SK-N-SH (cell line): ENCODE measurements around the gene MLLT3. TPM values are rescaled to one million over a fixed set of nuclear protein-coding genes. Genes with fewer than 3 reads are reported as not detected.
A peak's percentile ranks its signal among the peaks of the same experiment; 100 is the strongest.

Source experiments
- CTCF ChIA-PET: fragments of 300-600, 350-600 bp; formaldehyde crosslinking; extraction: SDS; loops from one replicate; lab custom pipeline; 2021; lab: Yijun Ruan, JAX
- POLR2A ChIA-PET: fragments of 350-600 bp; sonication (Branson Sonifier 250); formaldehyde crosslinking; extraction: SDS; loops from one replicate; lab custom pipeline; 2020; ENCODE audit warnings: antibody characterized with exemption, inconsistent platforms; lab: Yijun Ruan, JAX
- DNase-seq: peaks from one replicate; pipeline ENCODE4 v3.0.0; 2012
- H2AFZ ChIP-seq: fragments of 200-600 bp; sonication (generic); 2 replicates; pipeline ENCODE4 v1.8.1; 2016; ENCODE audit warnings: antibody characterized with exemption, mild to moderate bottlenecking, low read depth
- H3F3A ChIP-seq: fragments of 200-600 bp; sonication (generic); replicated peaks from 2 replicates; pipeline ENCODE3; 2016; ENCODE audit warnings: antibody characterized with exemption, mild to moderate bottlenecking; ENCODE audit not compliant: insufficient read depth
- H3K27ac ChIP-seq, 2 experiments: fragments of 200-500 bp in 1 of 2; fragments of 200-600 bp in 1 of 2; sonication (Bioruptor generic) in 1 of 2; sonication (generic), shearing (Covaris generic) in 1 of 2; 2 replicates each; pipeline versions ENCODE4 v1.5.1 to v1.6.1; 2014 to 2016; ENCODE audit warnings: low read depth in 2 of 2, inconsistent platforms in 1 of 2, low read length in 1 of 2, mild to moderate bottlenecking in 1 of 2, mixed read lengths in 1 of 2
- H3K27me3 ChIP-seq: fragments of 200-600 bp; sonication (generic), shearing (Covaris generic); 2 replicates; pipeline ENCODE4 v1.6.1; 2016; ENCODE audit warnings: mixed run types; ENCODE audit not compliant: insufficient read depth
- H3K36me3 ChIP-seq, 2 experiments: fragments of 200-500 bp in 1 of 2; fragments of 200-600 bp in 1 of 2; sonication (Bioruptor generic) in 1 of 2; sonication (generic) in 1 of 2; replicated peaks in 1 of 2; 2 replicates each; pipeline versions ENCODE3 to v1.5.1; 2014 to 2016; ENCODE audit warnings: low read length in 1 of 2, mild to moderate bottlenecking in 1 of 2; ENCODE audit not compliant: insufficient read depth in 2 of 2, control insufficient read depth in 1 of 2
- H3K4me1 ChIP-seq, 2 experiments: fragments of 200-500 bp in 1 of 2; fragments of 200-600 bp in 1 of 2; sonication (Bioruptor generic) in 1 of 2; sonication (generic), shearing (Covaris generic) in 1 of 2; 2 replicates each; pipeline versions ENCODE4 v1.5.1 to v1.6.1; 2014 to 2016; ENCODE audit warnings: low read depth in 1 of 2, low read length in 1 of 2, mixed run types in 1 of 2; ENCODE audit not compliant: insufficient read depth in 2 of 2, control insufficient read depth in 1 of 2
- H3K4me2 ChIP-seq: fragments of 200-600 bp; sonication (generic), shearing (Covaris generic); 2 replicates; pipeline ENCODE4 v1.6.1; 2017; ENCODE audit warnings: mixed run types
- H3K4me3 ChIP-seq, 2 experiments: fragments of 200-500 bp in 1 of 2; fragments of 200-600 bp in 1 of 2; sonication (Bioruptor generic) in 1 of 2; sonication (generic), shearing (Covaris generic) in 1 of 2; 2 replicates each; pipeline versions ENCODE4 v1.5.1 to v1.8.1; 2014 to 2016; ENCODE audit warnings: low read depth in 2 of 2, inconsistent platforms in 1 of 2, low read length in 1 of 2, mild to moderate bottlenecking in 1 of 2, mixed read lengths in 1 of 2, moderate library complexity in 1 of 2
- H3K79me2 ChIP-seq: fragments of 200-600 bp; sonication (generic); 2 replicates; pipeline ENCODE4 v1.8.1; 2017; ENCODE audit warnings: mild to moderate bottlenecking; ENCODE audit not compliant: insufficient read depth
- H3K9ac ChIP-seq: fragments of 200-600 bp; sonication (generic); 2 replicates; pipeline ENCODE4 v1.6.1; 2017; ENCODE audit warnings: mixed run types
- H3K9me2 ChIP-seq: fragments of 200-600 bp; sonication (generic); 2 replicates; pipeline ENCODE4 v1.6.1; 2017; ENCODE audit warnings: mixed run types
- H3K9me3 ChIP-seq: fragments of 200-600 bp; sonication (generic); 2 replicates; pipeline ENCODE4 v1.6.1; 2017; ENCODE audit warnings: mixed run types, mild to moderate bottlenecking, moderate library complexity
- H4K20me1 ChIP-seq: fragments of 200-600 bp; sonication (generic); 2 replicates; pipeline ENCODE4 v1.6.1; 2017; ENCODE audit warnings: mild to moderate bottlenecking, mixed run types; ENCODE audit not compliant: insufficient read depth
- CHD2 ChIP-seq: fragments of 150-350 bp; IDR thresholded peaks from 2 replicates; pipeline ENCODE4 v1.6.1; 2018; ENCODE audit warnings: low read length; ENCODE audit not compliant: partially characterized antibody
- CTCF ChIP-seq: fragments of 200-600 bp; sonication (generic); IDR thresholded peaks from 2 replicates; pipeline ENCODE4 v1.6.1; 2017; ENCODE audit warnings: antibody characterized with exemption, mild to moderate bottlenecking, moderate library complexity
- GABPA ChIP-seq: IDR thresholded peaks from 2 replicates; pipeline ENCODE4 v1.4.0; 2012; ENCODE audit warnings: low read depth, mild to moderate bottlenecking
- JUND ChIP-seq: IDR thresholded peaks from 2 replicates; pipeline ENCODE4 v1.4.0; 2012
- NFIC ChIP-seq: IDR thresholded peaks from 2 replicates; pipeline ENCODE4 v1.4.0; 2012; ENCODE audit warnings: borderline replicate concordance
- NRF1 ChIP-seq: IDR thresholded peaks from 2 replicates; pipeline ENCODE4 v1.6.1; 2012; ENCODE audit warnings: low read depth, mild to moderate bottlenecking, low read length
- PBX3 ChIP-seq: IDR thresholded peaks from 2 replicates; pipeline ENCODE4; 2012
- POLR2AphosphoS5 ChIP-seq: IDR thresholded peaks from 2 replicates; pipeline ENCODE4 v1.6.1; 2012; ENCODE audit warnings: low read depth, low read length
- RFX5 ChIP-seq: IDR thresholded peaks from 2 replicates; pipeline ENCODE4 v1.6.1; 2012; ENCODE audit warnings: mild to moderate bottlenecking, improper control_type of control experiment, low read length
- RXRA ChIP-seq: IDR thresholded peaks from 2 replicates; pipeline ENCODE4 v1.4.0; 2012; ENCODE audit warnings: low read depth, mild to moderate bottlenecking, borderline replicate concordance
- SIN3A ChIP-seq: IDR thresholded peaks from 2 replicates; pipeline ENCODE4 v1.6.1; 2012; ENCODE audit warnings: low read depth, mild to moderate bottlenecking, low read length, moderate library complexity, borderline replicate concordance
- TEAD4 ChIP-seq: IDR thresholded peaks from 2 replicates; pipeline ENCODE4 v1.4.0; 2012; ENCODE audit warnings: mild to moderate bottlenecking, borderline replicate concordance; ENCODE audit not compliant: insufficient read depth
- WGBS: methylation state at CpG from one replicate; pipeline ENCODE4 v1.1.6; 2017; ENCODE audit warnings: low lambda C conversion rate; 5-methylcytosine and 5-hydroxymethylcytosine counted together
- polyA plus RNA-seq, 3 experiments: library from polyadenylated mRNA; depleted of rRNA; stranded (reverse); fragments of >200 nt; gene quantifications; 2 replicates each; pipeline ENCODE4 v1.2.3, GENCODE V29; 2012

Gene MLLT3
- polyA plus RNA-seq, 1 of the 3 experiments (the other 2 are of a cell fraction): 3.9 TPM

- TF ChIP-seq PBX3: no peak
- no peak for TF ChIP-seq RFX5
- peak; percentile 39 for TF ChIP-seq CHD2
- no peak for TF ChIP-seq CTCF
- no peak for TF ChIP-seq POLR2AphosphoS5
- no peak for TF ChIP-seq SIN3A
- no peak for TF ChIP-seq TEAD4
- no peak for TF ChIP-seq GABPA
- no peak for TF ChIP-seq NRF1
These were observed 18.3 kb upstream of the MLLT3 start (continued) for GRCh38 chr9:20640331-20641187.

GRCh38 chr9:20636888-20637440 lies 14.7 kb upstream of the MLLT3 start:
- Histone ChIP-seq H3K9me3 (no peaks in the 10 kb centered on the region), H3K36me3 (no peaks in the 10 kb centered on the region)
- TF ChIP-seq POLR2AphosphoS5 (no peak), JUND (peak; percentile 25; the same call in 1 of the 2 replicates)
- TF ChIP-seq, all 33 proteins: peak for 1
- Histone ChIP-seq H4K20me1 (no peaks in the 10 kb centered on the region), H3K4me3 (no peak overlapping the region), H3K4me2 (no peak overlapping the region), H3K9ac (no peak overlapping the region), H3K4me1 (peaks cover 0 to 8% of the 10 kb centered on the region in 2 experiments; a peak in 2 of 4 replicates), H3K79me2 (no peaks in the 10 kb centered on the region), H3K9me2 (no peaks in the 10 kb centered on the region), H2AFZ (no peak overlapping the region; the same call in 1 of the 2 replicates), H3F3A (peaks cover 3% of the 10 kb centered on the region), H3K27me3 (no peaks in the 10 kb centered on the region), H3K27ac (no peak overlapping the region)
- ChIA-PET POLR2A (no interaction called here), CTCF (interaction anchor here (0.7 to 3.2 kb wide), 3 partner anchors 12 to 367 kb away, joined by 3 to 13 read pairs (median 3); no protein-coding TSS in a partner anchor)
- 85% methylated on average over 3 of the region's 3 CpGs for WGBS
- no peak for DNase-seq

GRCh38 chr9:20634895-20635294 lies 12.6 kb upstream of the MLLT3 start:
- Histone ChIP-seq H3K9ac (no peak overlapping the region), H3K27ac (no peak overlapping the region), H4K20me1 (no peaks in the 10 kb centered on the region), H3K9me3 (no peaks in the 10 kb centered on the region), H3K36me3 (no peaks in the 10 kb centered on the region), H2AFZ (no peak overlapping the region), H3K27me3 (no peaks in the 10 kb centered on the region), H3K79me2 (no peaks in the 10 kb centered on the region), H3K4me2 (no peak overlapping the region), H3K9me2 (no peaks in the 10 kb centered on the region), H3K4me1 (no peaks in the 10 kb centered on the region), H3K4me3 (no peak overlapping the region), H3F3A (no peaks in the 10 kb centered on the region)
- no peak for DNase-seq
- TF ChIP-seq RXRA (no peak), NFIC (no peak)
- WGBS: 74% methylated on average over 4 of the region's 4 CpGs
- POLR2A ChIA-PET: no interaction called here
- CTCF ChIA-PET: interaction anchor here (3.2 kb wide), 1 partner anchor 10 kb away, joined by 13 read pairs; no protein-coding TSS in a partner anchor
